Measurements from ENCODE around the gene LMNTD2. TPM values are rescaled to one million over a fixed set of nuclear protein-coding genes. Genes with fewer than 3 reads are reported as not detected.

Gene LMNTD2
- polyA plus RNA-seq, 1 donor from 2014 or later, result 0.61 TPM

- Histone ChIP-seq H3K9ac (ENCODE audit: low read length) (peak overlapping the region; percentile 82), H4K20me1 (ENCODE audit: insufficient read depth) (no peaks in the 10 kb centered on the region), H3K9me3 (ENCODE audit: low read length) (no peaks in the 10 kb centered on the region), H3F3A (ENCODE audit: insufficient read depth, low read length, poor library complexity, severe bottlenecking) (no peaks in the 10 kb centered on the region), H3K27me3 (ENCODE audit: insufficient read depth, low read depth, low read length) (no peaks in the 10 kb centered on the region), H3K79me2 (replicated peaks; ENCODE audit: insufficient read depth, low read length) (peaks cover 8% of the 10 kb centered on the region), H3K9me2 (ENCODE audit: insufficient read depth, low read length) (no peaks in the 10 kb centered on the region), H3K36me3 (ENCODE audit: insufficient read depth, low read length) (no peaks in the 10 kb centered on the region), H3K4me2 (ENCODE audit: low read length) (peak overlapping the region; percentile 80), H2AFZ (ENCODE audit: low read depth, low read length) (no peak overlapping the region), H3K4me3 (ENCODE audit: low read length) (peak overlapping the region; percentile 92), H3K27ac (ENCODE audit: low read length) (no peak overlapping the region)
- no peak for TF ChIP-seq TAF1 (IDR thresholded peaks at IDR 0.05; ENCODE audit: low read depth)
- no peak for TF ChIP-seq EZH2 (IDR thresholded peaks at IDR 0.05; ENCODE audit: borderline replicate concordance, insufficient read depth, low read length, poor library complexity, severe bottlenecking)
- no peak for TF ChIP-seq POLR2AphosphoS5 (IDR thresholded peaks at IDR 0.05)
- no peak for TF ChIP-seq MXI1 (conservative IDR thresholded peaks at IDR 0.05; ENCODE audit: poor library complexity, severe bottlenecking)
- no peak for TF ChIP-seq RAD21 (conservative IDR thresholded peaks at IDR 0.05)
- no peak for TF ChIP-seq SMC3 (conservative IDR thresholded peaks at IDR 0.05; ENCODE audit: poor library complexity)
Observed at GRCh38 chr11:534396-535209, 25.9 kb downstream of the LMNTD2 start.

- Histone ChIP-seq H3K79me2 (replicated peaks; ENCODE audit: insufficient read depth, low read length) (peaks cover 8% of the 10 kb centered on the region), H4K20me1 (ENCODE audit: insufficient read depth) (no peaks in the 10 kb centered on the region), H3K9me2 (ENCODE audit: insufficient read depth, low read length) (no peaks in the 10 kb centered on the region), H2AFZ (ENCODE audit: low read depth, low read length) (no peak overlapping the region), H3K9ac (ENCODE audit: low read length) (peak overlapping the region; percentile 82), H3F3A (ENCODE audit: insufficient read depth, low read length, poor library complexity, severe bottlenecking) (no peaks in the 10 kb centered on the region), H3K27ac (ENCODE audit: low read length) (no peak overlapping the region), H3K4me3 (ENCODE audit: low read length) (peak overlapping the region; percentile 92), H3K36me3 (ENCODE audit: insufficient read depth, low read length) (no peaks in the 10 kb centered on the region), H3K4me2 (ENCODE audit: low read length) (peak overlapping the region; percentile 80), H3K27me3 (ENCODE audit: insufficient read depth, low read depth, low read length) (no peaks in the 10 kb centered on the region), H3K9me3 (ENCODE audit: low read length) (no peaks in the 10 kb centered on the region)
- no peak for TF ChIP-seq MXI1 (conservative IDR thresholded peaks at IDR 0.05; ENCODE audit: poor library complexity, severe bottlenecking)
- TF ChIP-seq CTCF (IDR thresholded peaks at IDR 0.05; ENCODE audit: poor library complexity, severe bottlenecking), result no peak
- no peak for TF ChIP-seq RAD21 (conservative IDR thresholded peaks at IDR 0.05)
Observed at GRCh38 chr11:533586-534395, 26.7 kb downstream of the LMNTD2 start.

- H3K27ac ChIP-seq (ENCODE audit: low read length), result no peak overlapping the region
- H3K4me2 ChIP-seq (ENCODE audit: low read length), result no peak overlapping the region
- H3K27me3 ChIP-seq (ENCODE audit: insufficient read depth, low read depth, low read length), result no peaks in the 10 kb centered on the region
- H3K9me2 ChIP-seq (ENCODE audit: insufficient read depth, low read length), result no peaks in the 10 kb centered on the region
- no peaks in the 10 kb centered on the region for H4K20me1 ChIP-seq (ENCODE audit: insufficient read depth)
- no peaks in the 10 kb centered on the region for H3K9me3 ChIP-seq (ENCODE audit: low read length)
- no peak for TF ChIP-seq EP300 (conservative IDR thresholded peaks at IDR 0.05; ENCODE audit: poor library complexity, severe bottlenecking)
- TF ChIP-seq EZH2 (IDR thresholded peaks at IDR 0.05; ENCODE audit: borderline replicate concordance, insufficient read depth, low read length, poor library complexity, severe bottlenecking), result no peak
- TF ChIP-seq RAD21 (conservative IDR thresholded peaks at IDR 0.05), result no peak
- TF ChIP-seq TAF1 (IDR thresholded peaks at IDR 0.05; ENCODE audit: low read depth), result no peak
- no peak for TF ChIP-seq POLR2AphosphoS5 (IDR thresholded peaks at IDR 0.05)
- TF ChIP-seq MXI1 (conservative IDR thresholded peaks at IDR 0.05; ENCODE audit: poor library complexity, severe bottlenecking), result no peak
- TF ChIP-seq REST (IDR thresholded peaks at IDR 0.05; ENCODE audit: borderline replicate concordance), result no peak
- TF ChIP-seq CTCF (IDR thresholded peaks at IDR 0.05; ENCODE audit: poor library complexity, severe bottlenecking), result no peak
- no peak for TF ChIP-seq SMC3 (conservative IDR thresholded peaks at IDR 0.05; ENCODE audit: poor library complexity)
- no peak overlapping the region for H2AFZ ChIP-seq (ENCODE audit: low read depth, low read length)
- no peak overlapping the region for H3K4me3 ChIP-seq (ENCODE audit: low read length)
- no peaks in the 10 kb centered on the region for H3K36me3 ChIP-seq (ENCODE audit: insufficient read depth, low read length)
- H3K9ac ChIP-seq (ENCODE audit: low read length), result no peak overlapping the region
- H3F3A ChIP-seq (ENCODE audit: insufficient read depth, low read length, poor library complexity, severe bottlenecking), result no peaks in the 10 kb centered on the region
- H3K79me2 ChIP-seq (replicated peaks; ENCODE audit: insufficient read depth, low read length), result peaks cover 8% of the 10 kb centered on the region
Observed at GRCh38 chr11:532986-533585, 27.5 kb downstream of the LMNTD2 start.
